ENCODE measurements around the gene GLT1D1. TPM values are rescaled to one million over a fixed set of nuclear protein-coding genes. Genes with fewer than 3 reads are reported as not detected.

Gene GLT1D1
- total and polyA plus RNA-seq, 2 of the 8 experiments (the other 6 are each of a cell fraction or from before 2014, with no cell fraction given), result 1.5 to 3.6 TPM

- no peak overlapping the region for H3K4me2 ChIP-seq (ENCODE audit: insufficient read depth in 1 of 2, low read depth in 2 of 2, low read length in 2 of 2)
- H3K4me1 ChIP-seq (replicated peaks in 1 of 4; ENCODE audit: control insufficient read depth in 3 of 4, insufficient read depth in 4 of 4, low read length in 3 of 4), result no peaks in the 10 kb centered on the region
- H3K79me2 ChIP-seq (ENCODE audit: control insufficient read depth in 1 of 2, insufficient read depth in 2 of 2, low read length in 2 of 2), result no peaks in the 10 kb centered on the region
- H3K36me3 ChIP-seq (ENCODE audit: control insufficient read depth in 2 of 4, insufficient read depth in 4 of 4, low read length in 3 of 4), result no peaks in the 10 kb centered on the region; a peak in 1 of 8 replicates
- no peak overlapping the region for H2AFZ ChIP-seq (ENCODE audit: low read length)
- no peak overlapping the region for H2BK20ac ChIP-seq (ENCODE audit: low read length)
- H3K23me2 ChIP-seq (ENCODE audit: low read depth, low read length), result no peaks in the 10 kb centered on the region
- H4K8ac ChIP-seq (ENCODE audit: extremely low read depth, insufficient read depth, low read length), result no peak overlapping the region
- no peaks in the 10 kb centered on the region for H4K20me1 ChIP-seq (replicated peaks in 1 of 2; ENCODE audit: control insufficient read depth in 1 of 2, insufficient read depth in 2 of 2, low read length in 2 of 2)
- H4K91ac ChIP-seq (replicated peaks; ENCODE audit: insufficient read length, low read length), result no peak overlapping the region
- H3K56ac ChIP-seq (replicated peaks; ENCODE audit: insufficient read length, low read depth, low read length), result no peak overlapping the region
- H3K23ac ChIP-seq (ENCODE audit: insufficient read length), result no peak overlapping the region
- no peak for TF ChIP-seq CHD2 (IDR thresholded peaks at IDR 0.05; ENCODE audit: low read length)
- no peak for TF ChIP-seq KDM1A (IDR thresholded peaks at IDR 0.05; ENCODE audit: borderline replicate concordance, low read length)
- TF ChIP-seq GABPA (IDR thresholded peaks at IDR 0.05; ENCODE audit: borderline replicate concordance, insufficient read depth, low read length), result no peak
- no peak for TF ChIP-seq BACH1 (IDR thresholded peaks at IDR 0.05; ENCODE audit: low read length)
- TF ChIP-seq HDAC2 (IDR thresholded peaks at IDR 0.05; ENCODE audit: borderline replicate concordance in 1 of 2, low read depth in 2 of 2, low read length in 2 of 2), result no peak
- no peak for TF ChIP-seq MAX (IDR thresholded peaks at IDR 0.05)
- no peak for TF ChIP-seq JUN (IDR thresholded peaks at IDR 0.05; ENCODE audit: low read depth, low read length)
- TF ChIP-seq BRCA1 (IDR thresholded peaks at IDR 0.05; ENCODE audit: low read depth, low read length), result no peak
- TF ChIP-seq JUND (IDR thresholded peaks at IDR 0.05; ENCODE audit: low read length), result no peak
- no peak for TF ChIP-seq KDM5A (IDR thresholded peaks at IDR 0.05; ENCODE audit: low read length)
- H4K5ac ChIP-seq (ENCODE audit: insufficient read length, low read depth, low read length), result no peak overlapping the region
- H2BK120ac ChIP-seq (replicated peaks; ENCODE audit: low read depth, low read length), result no peak overlapping the region
- DNase-seq (ENCODE audit: low read depth in 1 of 2, low spot score in 2 of 2), result no peak
- POLR2A ChIA-PET (ENCODE audit: partially characterized antibody), result no interaction called here
- H3K79me1 ChIP-seq (ENCODE audit: low read depth, low read length), result no peaks in the 10 kb centered on the region
- CTCF ChIA-PET (ENCODE audit: partially characterized antibody), result no interaction called here
- no peak overlapping the region for H2BK15ac ChIP-seq (ENCODE audit: low read length)
- H3K18ac ChIP-seq (ENCODE audit: extremely low read depth, low read length), result no peak overlapping the region
- no peak overlapping the region for H3K14ac ChIP-seq (ENCODE audit: insufficient read length)
- H3K27me3 ChIP-seq (replicated peaks in 1 of 4; ENCODE audit: control insufficient read depth in 3 of 4, extremely low read depth in 1 of 4, insufficient read depth in 3 of 4, low read length in 3 of 4), result no peaks in the 10 kb centered on the region
- no peak for FAIRE-seq
- H3K9me3 ChIP-seq (ENCODE audit: insufficient read depth in 2 of 2, low read depth in 1 of 2, low read length in 1 of 2), result no peaks in the 10 kb centered on the region
- WGBS, 2 experiments (ENCODE audit: extremely low coverage in 1 of 2, insufficient coverage in 1 of 2, insufficient read length in 1 of 2, insufficient replicate concordance in 2 of 2, low coverage in 1 of 2, low lambda C conversion rate in 2 of 2, missing lambda C conversion rate in 1 of 2), result 96% methylated on average over 1 of the region's 1 CpG; no CpG with 5 or more reads in 1 of the 2 experiments
- no peak overlapping the region for H3K4ac ChIP-seq (replicated peaks; ENCODE audit: insufficient read length, low read depth, low read length)
- H2BK5ac ChIP-seq (ENCODE audit: low read depth, low read length), result no peak overlapping the region
- H3K9ac ChIP-seq (replicated peaks in 1 of 4; ENCODE audit: extremely low read depth in 1 of 4, low read depth in 3 of 4, low read length in 3 of 4), result no peak overlapping the region
- no peak overlapping the region for H2BK12ac ChIP-seq (ENCODE audit: low read depth, low read length)
- H2AK5ac ChIP-seq (ENCODE audit: low read depth, low read length), result no peak overlapping the region
- no peak overlapping the region for H3K4me3 ChIP-seq (ENCODE audit: extremely low read depth in 1 of 4, insufficient read depth in 2 of 4, low read depth in 3 of 4, low read length in 4 of 4)
- H3K27ac ChIP-seq (ENCODE audit: low read depth, low read length), result no peak overlapping the region
These were observed 56.4 kb downstream of the GLT1D1 start for GRCh38 chr12:128909653-128910052.

All from H1 (cell line).